ENCODE data around the gene CRELD2. TPM values are rescaled to one million over a fixed set of nuclear protein-coding genes. Genes with fewer than 3 reads are reported as not detected.

Gene CRELD2
- total and polyA plus RNA-seq, 2 of the 4 experiments (the other 2 are of a cell fraction), result 36.2 to 70.7 TPM

DNA sequence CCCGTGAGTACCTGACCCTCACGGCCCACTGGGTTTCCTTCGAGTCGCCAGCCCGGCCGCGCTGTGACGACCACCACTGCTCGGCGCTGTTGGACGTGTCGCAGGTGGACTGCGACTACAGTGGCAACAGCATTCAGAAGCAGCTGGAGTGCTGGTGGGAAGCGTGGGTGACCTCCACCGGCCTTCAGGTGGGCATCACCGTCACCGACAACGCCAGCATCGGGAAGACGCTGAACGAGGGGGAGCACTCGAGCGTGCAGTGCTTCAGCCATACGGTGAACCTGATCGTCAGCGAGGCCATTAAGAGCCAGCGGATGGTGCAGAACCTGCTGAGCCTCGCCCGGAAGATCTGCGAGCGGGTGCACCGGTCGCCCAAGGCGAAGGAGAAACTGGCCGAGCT is 32.6 kb upstream of the CRELD2 start:
- H2BK120ac ChIP-seq (ENCODE audit: low read depth, low read length), result no peak overlapping the region
- peaks cover 4% of the 10 kb centered on the region; the same call in 1 of the 2 replicates for H3K4me1 ChIP-seq (ENCODE audit: control insufficient read depth, insufficient read depth, low read length)
- intact Hi-C loops (cut with micrococcal nuclease) (no loop called here), dilution Hi-C loops (cut with HindIII; ENCODE audit: low sequenced_read_pairs, unreplicated experiment) (no loop called here), in situ Hi-C loops (cut with MboI; ENCODE audit: low sequenced_read_pairs) (no loop called here)
- H3K9ac ChIP-seq (ENCODE audit: low read depth, low read length), result no peak overlapping the region
- no peak overlapping the region for H2AK5ac ChIP-seq (ENCODE audit: low read depth, low read length)
- H3K36me3 ChIP-seq (ENCODE audit: control insufficient read depth, insufficient read depth, low read length), result peaks cover 45% of the 10 kb centered on the region
- CTCF ChIA-PET, result no interaction called here
- H3K79me1 ChIP-seq (ENCODE audit: low read depth in 1 of 2, low read length in 2 of 2), result peaks cover 52 to 82% of the 10 kb centered on the region in 2 experiments
- H2BK5ac ChIP-seq (ENCODE audit: low read depth, low read length, poor library complexity, severe bottlenecking), result no peak overlapping the region
- H2AFZ ChIP-seq (replicated peaks; ENCODE audit: low read length, poor library complexity), result no peak overlapping the region
- no peak overlapping the region for H3K18ac ChIP-seq (ENCODE audit: low read depth, low read length)
- 97% methylated on average over 34 of the region's 35 CpGs; no CpG with 5 or more reads in 1 of the 2 experiments for WGBS, 2 experiments (ENCODE audit: extremely low coverage in 2 of 2, insufficient read length in 1 of 2)
- DNase-seq (no peak), ATAC-seq (ENCODE audit: low read depth) (no peak)
- TF ChIP-seq RCOR1 (IDR thresholded peaks at IDR 0.05; ENCODE audit: insufficient replicate concordance, low read length) (no peak), POLR2A (IDR thresholded peaks at IDR 0.05; ENCODE audit: low read depth, low read length) (no peak), RAD21 (IDR thresholded peaks at IDR 0.05; ENCODE audit: low read length) (no peak), MAZ (IDR thresholded peaks at IDR 0.05; ENCODE audit: borderline replicate concordance, low read depth, low read length) (no peak), MAFK (IDR thresholded peaks at IDR 0.05; ENCODE audit: low read depth, low read length) (no peak), BHLHE40 (IDR thresholded peaks at IDR 0.05; ENCODE audit: low read depth, low read length) (no peak), SMC3 (IDR thresholded peaks at IDR 0.05; ENCODE audit: low read depth, low read length) (no peak), RFX5 (IDR thresholded peaks at IDR 0.05; ENCODE audit: low read depth, low read length) (no peak), NFE2L2 (IDR thresholded peaks at IDR 0.05; ENCODE audit: low read depth, low read length) (no peak), MXI1 (IDR thresholded peaks at IDR 0.05; ENCODE audit: borderline replicate concordance, low read depth, low read length) (no peak), FOS (IDR thresholded peaks at IDR 0.05; ENCODE audit: low read depth, low read length) (no peak), CHD1 (IDR thresholded peaks at IDR 0.05; ENCODE audit: low read depth, low read length) (no peak)
- TF ChIP-seq, protein P1, sequence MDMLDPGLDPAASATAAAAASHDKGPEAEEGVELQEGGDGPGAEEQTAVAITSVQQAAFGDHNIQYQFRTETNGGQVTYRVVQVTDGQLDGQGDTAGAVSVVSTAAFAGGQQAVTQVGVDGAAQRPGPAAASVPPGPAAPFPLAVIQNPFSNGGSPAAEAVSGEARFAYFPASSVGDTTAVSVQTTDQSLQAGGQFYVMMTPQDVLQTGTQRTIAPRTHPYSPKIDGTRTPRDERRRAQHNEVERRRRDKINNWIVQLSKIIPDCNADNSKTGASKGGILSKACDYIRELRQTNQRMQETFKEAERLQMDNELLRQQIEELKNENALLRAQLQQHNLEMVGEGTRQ (IDR thresholded peaks at IDR 0.05; ENCODE audit: low read depth, low read length), result no peak
- TF ChIP-seq, protein P2, sequence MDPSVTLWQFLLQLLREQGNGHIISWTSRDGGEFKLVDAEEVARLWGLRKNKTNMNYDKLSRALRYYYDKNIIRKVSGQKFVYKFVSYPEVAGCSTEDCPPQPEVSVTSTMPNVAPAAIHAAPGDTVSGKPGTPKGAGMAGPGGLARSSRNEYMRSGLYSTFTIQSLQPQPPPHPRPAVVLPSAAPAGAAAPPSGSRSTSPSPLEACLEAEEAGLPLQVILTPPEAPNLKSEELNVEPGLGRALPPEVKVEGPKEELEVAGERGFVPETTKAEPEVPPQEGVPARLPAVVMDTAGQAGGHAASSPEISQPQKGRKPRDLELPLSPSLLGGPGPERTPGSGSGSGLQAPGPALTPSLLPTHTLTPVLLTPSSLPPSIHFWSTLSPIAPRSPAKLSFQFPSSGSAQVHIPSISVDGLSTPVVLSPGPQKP (IDR thresholded peaks at IDR 0.05; ENCODE audit: borderline replicate concordance, low read depth, low read length), result no peak
- TF ChIP-seq, protein P3, sequence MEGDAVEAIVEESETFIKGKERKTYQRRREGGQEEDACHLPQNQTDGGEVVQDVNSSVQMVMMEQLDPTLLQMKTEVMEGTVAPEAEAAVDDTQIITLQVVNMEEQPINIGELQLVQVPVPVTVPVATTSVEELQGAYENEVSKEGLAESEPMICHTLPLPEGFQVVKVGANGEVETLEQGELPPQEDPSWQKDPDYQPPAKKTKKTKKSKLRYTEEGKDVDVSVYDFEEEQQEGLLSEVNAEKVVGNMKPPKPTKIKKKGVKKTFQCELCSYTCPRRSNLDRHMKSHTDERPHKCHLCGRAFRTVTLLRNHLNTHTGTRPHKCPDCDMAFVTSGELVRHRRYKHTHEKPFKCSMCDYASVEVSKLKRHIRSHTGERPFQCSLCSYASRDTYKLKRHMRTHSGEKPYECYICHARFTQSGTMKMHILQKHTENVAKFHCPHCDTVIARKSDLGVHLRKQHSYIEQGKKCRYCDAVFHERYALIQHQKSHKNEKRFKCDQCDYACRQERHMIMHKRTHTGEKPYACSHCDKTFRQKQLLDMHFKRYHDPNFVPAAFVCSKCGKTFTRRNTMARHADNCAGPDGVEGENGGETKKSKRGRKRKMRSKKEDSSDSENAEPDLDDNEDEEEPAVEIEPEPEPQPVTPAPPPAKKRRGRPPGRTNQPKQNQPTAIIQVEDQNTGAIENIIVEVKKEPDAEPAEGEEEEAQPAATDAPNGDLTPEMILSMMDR (conservative IDR thresholded peaks at IDR 0.05; ENCODE audit: low read depth, low read length), result no peak
- no peak overlapping the region for H3K14ac ChIP-seq (replicated peaks; ENCODE audit: low read depth, low read length)
- H3K4me2 ChIP-seq (ENCODE audit: low read depth, low read length), result no peak overlapping the region
- peaks cover 7% of the 10 kb centered on the region for H3K9me3 ChIP-seq (ENCODE audit: control insufficient read depth, insufficient read depth, low read length)
- H4K8ac ChIP-seq (ENCODE audit: low read depth in 2 of 2, low read length in 2 of 2), result no peak overlapping the region
- no peak overlapping the region for H2AK9ac ChIP-seq (replicated peaks; ENCODE audit: low read depth, low read length, poor library complexity)
- no TSS peak for BruUV-seq (replicated peaks)
- peaks cover 7% of the 10 kb centered on the region for H3K9me1 ChIP-seq (ENCODE audit: insufficient read depth, low read length)
- H2BK15ac ChIP-seq (ENCODE audit: low read depth, low read length), result no peak overlapping the region
- no peak overlapping the region for H4K5ac ChIP-seq (ENCODE audit: low read depth, low read length)
- no peak overlapping the region for H3K27ac ChIP-seq (ENCODE audit: insufficient read depth, low read length)
- H3K23ac ChIP-seq (ENCODE audit: low read depth, low read length), result no peak overlapping the region
- no peak overlapping the region for H2BK20ac ChIP-seq (ENCODE audit: low read depth, low read length)
- H3K56ac ChIP-seq (ENCODE audit: extremely low read depth, insufficient read depth, low read length), result no peak overlapping the region
- no peaks in the 10 kb centered on the region for H3K27me3 ChIP-seq (ENCODE audit: control insufficient read depth, insufficient read depth, low read length)
- no peak overlapping the region for H3K4me3 ChIP-seq (ENCODE audit: insufficient read depth, low read depth, low read length)
- H4K20me1 ChIP-seq (ENCODE audit: insufficient read depth, low read length), result peaks cover 40% of the 10 kb centered on the region
- H3K4ac ChIP-seq (ENCODE audit: low read depth, low read length), result no peak overlapping the region
- no peak overlapping the region for H4K91ac ChIP-seq (ENCODE audit: insufficient read depth, low read depth, low read length)
- POLR2A ChIA-PET (ENCODE audit: unreplicated experiment), result no interaction called here

Measured in IMR-90 (cell line).